ENCODE results near the gene COG7.

GRCh38 chr16:23389201-23389600 lies 63.8 kb downstream of the COG7 start:
- TF ChIP-seq CTCF (IDR thresholded peaks at IDR 0.05; ENCODE audit: low read depth, low read length, poor library complexity, severe bottlenecking) (no peak), EZH2phosphoT487 (IDR thresholded peaks at IDR 0.05; ENCODE audit: borderline replicate concordance, low read length) (no peak)

Data from DOHH2 (cell line).